Adrenal gland (tissue), 12 donors: ENCODE data around the gene ERAP2. TPM values are rescaled to one million over a fixed set of nuclear protein-coding genes. Genes with fewer than 3 reads are reported as not detected.

ENCODE experiments used
- DNase-seq, 7 donors: peaks; one replicate each; pipeline ENCODE4 v3.0.0-alpha.2; 2019 to 2020
- H3K27ac ChIP-seq, 5 donors: fragments of 200-600 bp; sonication (generic) in 4 of 5; 1 replicate in 3 of 5; 2 replicates in 2 of 5; pipeline versions ENCODE4 v1.5.1 to v1.8.0; 2016 to 2020; ENCODE audit warnings: mild to moderate bottlenecking in 1 of 5
- H3K27me3 ChIP-seq: fragments of 200-600 bp; 2 replicates; pipeline ENCODE4 v1.8.0; 2021
- H3K36me3 ChIP-seq, 2 donors: fragments of 200-600 bp; replicated peaks in 1 of 2; 1 replicate in 1 of 2; 2 replicates in 1 of 2; pipeline versions ENCODE4 v1.5.1 to v1.8.0; 2018 to 2022
- H3K4me1 ChIP-seq, 2 donors: fragments of 200-600 bp; replicated peaks in 1 of 2; 1 replicate in 1 of 2; 2 replicates in 1 of 2; pipeline versions ENCODE4 v1.5.1 to v1.8.0; 2018 to 2021
- H3K4me3 ChIP-seq, 4 donors: fragments of 200-600 bp; sonication (generic) in 3 of 4; one replicate each; pipeline ENCODE4 v1.5.1; 2016 to 2018
- H3K9me3 ChIP-seq, 3 donors: fragments of 200-600 bp; sonication (generic) in 1 of 3; replicated peaks in 1 of 3; 1 replicate in 2 of 3; 2 replicates in 1 of 3; pipeline versions ENCODE4 v1.5.1 to v1.8.0; 2016 to 2021
- CTCF ChIP-seq, 6 experiments: fragments of 450-650 bp in 4 of 6; fragments of 200-600 bp in 2 of 6; sonication (generic) in 1 of 6; IDR thresholded peaks; 1 replicate in 5 of 6; 2 replicates in 1 of 6; pipeline versions ENCODE4 v1.5.1 to v1.8.0; 2016 to 2021; ENCODE audit warnings: antibody characterized with exemption in 6 of 6, mild to moderate bottlenecking in 2 of 6, moderate library complexity in 1 of 6
- POLR2A ChIP-seq, 2 donors: fragments of 450-650 bp; IDR thresholded peaks; one replicate each; pipeline ENCODE4 v1.6.1; 2017; ENCODE audit warnings: antibody characterized with exemption in 2 of 2, mild to moderate bottlenecking in 2 of 2, moderate library complexity in 1 of 2
- WGBS, 4 donors: extraction: QIAGEN DNeasy Blood & Tissue Kit in 2 of 4; methylation state at CpG; one replicate each; pipeline versions ENCODE4 v1.1.5 to v1.1.7; 2013 to 2017; 5-methylcytosine and 5-hydroxymethylcytosine counted together
- intact Hi-C, 2 donors: fragments of 100-400 bp; cut with DNase I; formaldehyde crosslinking; loops; one replicate each; pipeline versions ENCODE4 v1.14.1 to v1.15.0; 2022 to 2023
- polyA plus RNA-seq, 3 donors: library from polyadenylated mRNA; stranded (reverse); fragments of 200-250 nt in 2 of 3; fragments of 350-450 nt in 1 of 3; fragmentation: Illumina TruSeq in 1 of 3; extraction: RNeasy Lipid Tissue Mini Kit (QIAGEN cat#74804) in 1 of 3; gene quantifications; one replicate each; pipeline ENCODE4 v1.2.3, GENCODE V29; 2013 to 2014
- total RNA-seq, 9 donors: library from RNA; depleted of rRNA in 4 of 9; stranded (reverse); fragments of >200 nt in 4 of 9; fragments of 120-200 nt in 1 of 9; fragmentation: NEBNext Ultra II Directional in 1 of 9; extraction: Animal tissue kit (Norgen Biotek cat#: 25700) in 1 of 9; gene quantifications; one replicate each; pipeline versions ENCODE4 v1.1.0 to v1.2.4, GENCODE V29; 2013 to 2023
- donor health status: healthy with polysubstance abuse.
- donor health status: Bipolar disorder and iron deficiency.
- donor health status: DM: yes; HTN: yes; CAD: no.
- donor health status: DM: no; HTN: no; CAD: no.
- donor health status: DM: no; HTN: no; CAD: no.
- donor health status: DM: yes; HTN: yes; CAD: no.

The ERAP2 gene
- total and polyA plus RNA-seq, 12 donors, result 0.94 to 32.1 (median 10.2) TPM

GRCh38 chr5:96856371-96856770, 19.9 kb upstream of the ERAP2 start:
- WGBS, 4 donors, result 87 to 89% (median 88%) methylated on average over 3 of the region's 3 CpGs
- no peak for TF ChIP-seq POLR2A (IDR thresholded peaks at IDR 0.05)
- no peak for TF ChIP-seq CTCF (IDR thresholded peaks at IDR 0.05)

DNA sequence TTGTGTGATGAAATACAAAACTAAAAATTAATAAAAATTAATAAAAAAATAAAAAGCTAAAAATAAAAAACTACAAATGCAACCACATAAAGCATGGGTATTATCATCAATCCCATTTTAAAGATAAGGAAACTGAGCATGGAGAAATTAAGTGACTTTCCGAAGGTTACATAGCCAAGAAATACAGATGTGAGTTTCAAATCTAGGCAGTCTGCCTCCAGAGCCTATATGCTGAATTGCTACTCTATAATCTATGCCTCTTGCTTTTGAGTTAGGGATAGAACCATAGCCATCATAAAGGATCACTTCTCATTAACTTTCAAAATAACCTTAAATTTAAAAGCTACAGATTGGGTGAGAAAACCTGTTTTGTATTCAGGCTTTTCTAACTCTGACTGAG, 18.8 kb upstream of the ERAP2 start:
- Histone ChIP-seq H3K36me3 (no peaks in the 10 kb centered on the region), H3K27me3 (no peaks in the 10 kb centered on the region), H3K27ac (no peak overlapping the region), H3K4me1 (no peaks in the 10 kb centered on the region), H3K4me3 (no peak overlapping the region), H3K9me3 (no peaks in the 10 kb centered on the region)
- no peak for DNase-seq
- intact Hi-C loops, result no loop called here
- WGBS, 4 donors, result 94 to 100% (median 100%) methylated on average over 1 of the region's 1 CpG
- TF ChIP-seq POLR2A (IDR thresholded peaks at IDR 0.05) (no peak), CTCF (IDR thresholded peaks at IDR 0.05) (no peak)

More at GRCh38 chr5:96856371-96856770, 19.9 kb upstream of the ERAP2 start:
- Histone ChIP-seq H3K9me3 (no peaks in the 10 kb centered on the region), H3K4me1 (no peaks in the 10 kb centered on the region), H3K4me3 (no peak overlapping the region), H3K27ac (no peak overlapping the region), H3K36me3 (no peaks in the 10 kb centered on the region), H3K27me3 (no peaks in the 10 kb centered on the region)
- intact Hi-C loops, result no loop called here
- DNase-seq, result no peak

- TF ChIP-seq POLR2A (IDR thresholded peaks at IDR 0.05), result no peak
- no peak for TF ChIP-seq CTCF (IDR thresholded peaks at IDR 0.05)
- intact Hi-C loops, result no loop called here
- Histone ChIP-seq H3K36me3 (no peaks in the 10 kb centered on the region), H3K4me1 (no peaks in the 10 kb centered on the region), H3K4me3 (no peak overlapping the region), H3K9me3 (no peaks in the 10 kb centered on the region), H3K27me3 (no peaks in the 10 kb centered on the region), H3K27ac (no peak overlapping the region)
- no peak for DNase-seq
- 92 to 95% (median 94%) methylated on average over 4 of the region's 4 CpGs for WGBS, 4 donors
Measured at GRCh38 chr5:96857924-96858323, 18.4 kb upstream of the ERAP2 start.

- TF ChIP-seq POLR2A (IDR thresholded peaks at IDR 0.05) (no peak), CTCF (IDR thresholded peaks at IDR 0.05) (no peak)
- intact Hi-C loops, result no loop called here
- no peak overlapping the region for H3K4me3 ChIP-seq
- H3K4me1 ChIP-seq, result no peaks in the 10 kb centered on the region
- no peak overlapping the region for H3K27ac ChIP-seq
- no peaks in the 10 kb centered on the region for H3K9me3 ChIP-seq
- no peaks in the 10 kb centered on the region for H3K36me3 ChIP-seq
- 86 to 100% (median 98%) methylated on average over 2 of the region's 2 CpGs for WGBS, 4 donors
- no peak for DNase-seq
- no peaks in the 10 kb centered on the region for H3K27me3 ChIP-seq
Measured at GRCh38 chr5:96859375-96859774, 16.9 kb upstream of the ERAP2 start.
